Right atrium auricular region (tissue), 2 donors: ENCODE data around the gene RSAD2. TPM values are rescaled to one million over a fixed set of nuclear protein-coding genes. Genes with fewer than 3 reads are reported as not detected.
A peak's percentile ranks its signal among the peaks of the same experiment; 100 is the strongest.
"Not testable (repeated sequence)": the region's sequence is repeated elsewhere in the genome, so short reads cannot be mapped to it uniquely, and the experiment has no call there.

Experiments
- DNase-seq: peaks from one replicate; pipeline ENCODE4 v3.0.0-alpha.2; 2019; ENCODE audit warnings: low spot score
- H3K27ac ChIP-seq, 2 donors: fragments of 200-600 bp; sonication (generic); 1 replicate in 1 of 2; 2 replicates in 1 of 2; pipeline ENCODE4 v1.5.1; 2016 to 2019
- H3K27me3 ChIP-seq, 2 donors: fragments of 200-600 bp; sonication (generic); one replicate each; pipeline versions ENCODE4 v1.5.1 to v1.6.0; 2017 to 2019
- H3K36me3 ChIP-seq: fragments of 200-600 bp; sonication (generic); one replicate; pipeline ENCODE4 v1.5.1; 2016
- H3K4me1 ChIP-seq, 2 donors: fragments of 200-600 bp; sonication (generic); one replicate each; pipeline versions ENCODE4 v1.5.1 to v1.6.0; 2017 to 2019
- H3K4me3 ChIP-seq, 2 donors: fragments of 200-600 bp; sonication (generic); 1 replicate in 1 of 2; 2 replicates in 1 of 2; pipeline ENCODE4 v1.5.1; 2017 to 2019; ENCODE audit warnings: mild to moderate bottlenecking in 1 of 2, moderate library complexity in 1 of 2
- H3K9me3 ChIP-seq, 2 donors: fragments of 200-600 bp; sonication (generic); one replicate each; pipeline ENCODE4 v1.5.1; 2019
- total RNA-seq, 2 donors: library from RNA; depleted of rRNA; stranded (reverse); fragments of >200 nt; gene quantifications; one replicate each; pipeline ENCODE4 v1.1.0, GENCODE V29; 2016
- TF ChIP-seq, protein P1 (sequence below), 2 donors: fragments of 200-600 bp; sonication (generic); IDR thresholded peaks; one replicate each; pipeline ENCODE4 v1.5.1; 2019; ENCODE audit warnings: antibody characterized with exemption in 2 of 2

Gene RSAD2
- total RNA-seq, 2 donors from 2014 or later, result 1.5 to 3.6 TPM

GRCh38 chr2:6893876-6894482 is 16.4 kb downstream of the RSAD2 start:
- Histone ChIP-seq H3K36me3 (no peaks in the 10 kb centered on the region), H3K27me3 (no peaks in the 10 kb centered on the region), H3K9me3 (no peaks in the 10 kb centered on the region), H3K27ac (no peak overlapping the region), H3K4me1 (peaks cover 0 to 8% of the 10 kb centered on the region in 2 donors), H3K4me3 (no peak overlapping the region)
- no peak for DNase-seq
- TF ChIP-seq, protein P1, sequence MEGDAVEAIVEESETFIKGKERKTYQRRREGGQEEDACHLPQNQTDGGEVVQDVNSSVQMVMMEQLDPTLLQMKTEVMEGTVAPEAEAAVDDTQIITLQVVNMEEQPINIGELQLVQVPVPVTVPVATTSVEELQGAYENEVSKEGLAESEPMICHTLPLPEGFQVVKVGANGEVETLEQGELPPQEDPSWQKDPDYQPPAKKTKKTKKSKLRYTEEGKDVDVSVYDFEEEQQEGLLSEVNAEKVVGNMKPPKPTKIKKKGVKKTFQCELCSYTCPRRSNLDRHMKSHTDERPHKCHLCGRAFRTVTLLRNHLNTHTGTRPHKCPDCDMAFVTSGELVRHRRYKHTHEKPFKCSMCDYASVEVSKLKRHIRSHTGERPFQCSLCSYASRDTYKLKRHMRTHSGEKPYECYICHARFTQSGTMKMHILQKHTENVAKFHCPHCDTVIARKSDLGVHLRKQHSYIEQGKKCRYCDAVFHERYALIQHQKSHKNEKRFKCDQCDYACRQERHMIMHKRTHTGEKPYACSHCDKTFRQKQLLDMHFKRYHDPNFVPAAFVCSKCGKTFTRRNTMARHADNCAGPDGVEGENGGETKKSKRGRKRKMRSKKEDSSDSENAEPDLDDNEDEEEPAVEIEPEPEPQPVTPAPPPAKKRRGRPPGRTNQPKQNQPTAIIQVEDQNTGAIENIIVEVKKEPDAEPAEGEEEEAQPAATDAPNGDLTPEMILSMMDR (IDR thresholded peaks at IDR 0.05), result no peak

GRCh38 chr2:6896930-6897759 is 19.6 kb downstream of the RSAD2 start:
- H3K4me3 ChIP-seq, result no peak overlapping the region
- DNase-seq, result no peak
- peaks cover 0 to 8% of the 10 kb centered on the region in 2 donors for H3K4me1 ChIP-seq
- H3K36me3 ChIP-seq, result no peaks in the 10 kb centered on the region
- H3K9me3 ChIP-seq, result no peaks in the 10 kb centered on the region
- TF ChIP-seq, protein P1 (IDR thresholded peaks at IDR 0.05), result peak; percentile 64 to 82
- H3K27me3 ChIP-seq, result no peaks in the 10 kb centered on the region
- peak overlapping the region; percentile 38 to 46 for H3K27ac ChIP-seq

DNA sequence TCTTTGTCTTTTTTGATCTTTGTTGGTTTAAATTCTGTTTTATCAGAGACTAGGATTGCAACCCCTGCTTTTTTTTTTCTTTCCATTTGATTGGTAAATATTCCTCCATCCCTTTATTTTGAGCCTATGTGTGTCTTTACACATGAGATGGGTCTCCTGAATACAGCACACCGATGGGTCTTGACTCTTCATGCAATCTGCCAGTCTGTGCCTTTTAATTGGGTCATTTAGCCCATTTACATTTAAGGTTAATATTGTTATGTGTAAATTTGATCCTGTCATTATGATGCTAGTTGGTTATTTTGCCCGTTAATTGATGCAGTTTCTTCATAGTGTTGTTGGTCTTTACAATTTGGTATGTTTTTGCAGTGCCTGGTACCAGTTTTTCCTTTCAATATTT is 25.0 kb downstream of the RSAD2 start:
- H3K4me1 ChIP-seq, H3K4me3 ChIP-seq, H3K27me3 ChIP-seq, DNase-seq, H3K27ac ChIP-seq, H3K36me3 ChIP-seq, H3K9me3 ChIP-seq: not testable (repeated sequence)

DNA sequence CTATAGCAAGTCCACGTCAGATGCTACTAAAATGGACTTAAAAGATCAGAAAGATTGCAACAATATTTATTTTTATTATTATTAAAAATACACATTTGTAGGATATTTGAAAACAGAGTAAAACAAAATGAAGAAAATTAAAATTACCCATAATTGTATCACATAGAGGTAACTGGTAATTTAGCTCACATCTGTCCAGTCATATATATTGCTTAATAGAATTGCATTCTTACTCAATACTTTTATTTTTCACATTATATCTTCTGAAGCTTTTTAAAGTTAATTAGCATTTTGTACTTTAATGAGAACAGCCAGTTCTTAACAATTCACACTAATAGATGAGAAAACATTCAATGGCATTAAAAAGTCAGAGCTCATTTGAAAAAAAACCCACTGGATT is 28.1 kb downstream of the RSAD2 start:
- Histone ChIP-seq H3K27ac (no peak overlapping the region), H3K4me3 (no peak overlapping the region), H3K27me3 (no peaks in the 10 kb centered on the region), H3K9me3 (no peaks in the 10 kb centered on the region), H3K36me3 (no peaks in the 10 kb centered on the region), H3K4me1 (no peaks in the 10 kb centered on the region)
- no peak for DNase-seq
- TF ChIP-seq, protein P1 (IDR thresholded peaks at IDR 0.05), result no peak

DNA sequence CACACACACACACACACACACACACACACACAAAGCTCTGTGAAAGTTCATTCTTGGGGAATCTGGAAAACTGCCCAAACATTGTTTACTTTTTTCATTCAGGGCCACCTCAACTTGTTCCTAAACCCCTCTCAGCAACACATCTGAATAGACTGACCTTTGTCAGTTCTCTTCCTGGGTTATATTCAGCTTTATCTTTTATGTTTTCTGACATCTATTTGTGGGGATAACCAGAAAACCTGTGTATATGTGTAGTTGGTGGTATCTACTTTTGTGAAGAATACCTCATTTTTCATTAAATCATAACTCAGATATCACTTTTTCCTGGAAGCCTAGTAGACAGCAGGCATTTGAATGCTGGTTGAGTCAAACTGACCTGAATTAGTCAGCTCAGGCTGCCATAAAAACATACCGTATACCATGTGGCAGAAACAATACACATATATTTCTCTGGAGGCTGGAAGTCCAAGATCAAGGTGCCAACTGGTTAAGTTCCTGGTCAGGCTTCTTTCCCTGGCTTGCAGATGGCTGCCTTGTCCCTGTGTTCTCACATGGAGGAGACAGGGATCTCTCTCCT is 28.7 kb downstream of the RSAD2 start:
- no peak for DNase-seq
- no peak overlapping the region for H3K27ac ChIP-seq
- TF ChIP-seq, protein P1 (IDR thresholded peaks at IDR 0.05), result no peak

GRCh38 chr2:6908291-6908690 is 30.7 kb downstream of the RSAD2 start:
- Histone ChIP-seq H3K4me1 (no peaks in the 10 kb centered on the region), H3K27me3 (no peaks in the 10 kb centered on the region), H3K27ac (no peak overlapping the region), H3K36me3 (no peaks in the 10 kb centered on the region), H3K9me3 (no peaks in the 10 kb centered on the region), H3K4me3 (no peak overlapping the region)
- DNase-seq, result no peak
- TF ChIP-seq, protein P1 (IDR thresholded peaks at IDR 0.05), result no peak

More for the DNA sequence above, 28.7 kb downstream of the RSAD2 start:
- Histone ChIP-seq H3K4me1 (no peaks in the 10 kb centered on the region), H3K4me3 (no peak overlapping the region), H3K36me3 (no peaks in the 10 kb centered on the region), H3K9me3 (no peaks in the 10 kb centered on the region), H3K27me3 (no peaks in the 10 kb centered on the region)
